ENCODE data around the gene SPATA20. TPM values are rescaled to one million over a fixed set of nuclear protein-coding genes. Genes with fewer than 3 reads are reported as not detected.

Gene SPATA20
- total RNA-seq, 2 experiments from 2014 or later: 3.9 to 6.2 TPM

DNA sequence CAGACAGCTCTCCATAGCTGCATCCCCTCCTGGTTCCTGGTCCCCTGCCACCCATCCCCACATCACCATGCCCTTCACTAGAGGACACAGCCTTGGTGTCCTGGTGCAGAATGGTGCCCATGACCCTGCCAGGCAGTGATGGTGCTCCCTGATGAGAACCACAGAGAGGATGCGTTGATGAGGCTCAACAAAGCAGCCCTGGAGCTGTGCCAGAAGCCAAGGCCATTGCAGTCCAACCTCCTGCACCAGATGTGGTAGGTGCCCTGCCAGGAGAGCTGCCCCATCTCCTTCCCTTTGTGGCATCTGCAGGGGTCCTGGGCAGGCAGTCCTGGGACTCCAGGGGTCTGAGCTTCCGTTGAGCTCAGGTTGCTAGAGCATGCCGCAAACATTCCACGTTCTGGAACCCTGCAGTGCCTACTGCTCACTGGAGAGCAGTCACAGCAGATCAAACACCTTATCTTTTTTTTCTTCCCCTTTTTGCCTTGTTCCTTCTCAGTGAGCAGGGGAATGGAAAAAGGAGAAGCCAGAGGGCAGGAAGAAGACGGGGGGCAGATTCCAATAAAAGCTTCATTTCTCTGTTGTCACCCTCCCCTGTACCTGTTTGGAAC lies 19.7 kb upstream of the SPATA20 start:
- POLR2A ChIA-PET: no interaction called here
- no peak overlapping the region for H3K4me3 Mint-ChIP-seq
- CTCF ChIA-PET: interaction anchor here (1.1 to 2.3 kb wide), 4 partner anchors 9 to 44 kb away, joined by 3 to 6 read pairs (median 4); no protein-coding TSS in a partner anchor
- DNase-seq: no peak
- H3K4me1 Mint-ChIP-seq: no peaks in the 10 kb centered on the region
- H3K9me3 Mint-ChIP-seq: no peaks in the 10 kb centered on the region
- no peaks in the 10 kb centered on the region for H3K36me3 Mint-ChIP-seq (ENCODE audit: low read depth)
- no peak overlapping the region for H3K27ac Mint-ChIP-seq
- H3K27me3 Mint-ChIP-seq: peaks cover 25% of the 10 kb centered on the region

DNA sequence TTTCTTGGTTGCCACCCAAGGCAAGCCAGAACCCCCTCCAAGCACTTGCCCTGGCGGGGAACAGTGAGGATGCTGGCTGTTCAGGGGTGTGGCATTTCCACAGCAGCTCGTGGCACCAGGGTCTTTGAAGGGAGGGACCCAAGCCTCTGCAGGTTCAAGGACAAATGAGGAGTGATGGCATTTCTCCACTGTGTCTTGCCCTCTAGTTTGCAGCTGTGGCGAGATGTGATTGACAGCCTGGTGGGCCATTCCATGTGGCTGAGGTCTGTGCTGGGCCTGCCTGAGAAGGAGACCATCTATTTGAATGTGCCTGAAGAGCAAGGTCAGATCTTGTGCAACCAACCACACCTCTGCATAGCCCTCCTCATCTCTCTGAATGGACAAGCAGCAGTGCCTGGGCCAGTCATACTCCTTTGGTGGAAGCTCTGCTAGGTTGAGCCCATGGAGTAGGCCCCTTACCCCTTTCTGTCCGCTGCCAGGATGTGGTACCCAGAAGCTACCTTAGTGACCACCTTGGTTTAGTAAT lies 19.0 kb upstream of the SPATA20 start:
- no peaks in the 10 kb centered on the region for H3K9me3 Mint-ChIP-seq
- H3K27ac Mint-ChIP-seq: no peak overlapping the region
- CTCF ChIA-PET: interaction anchor here (1.0 to 2.3 kb wide), 4 partner anchors 10 to 24 kb away, joined by 4 to 6 read pairs (median 4); no protein-coding TSS in a partner anchor
- H3K4me1 Mint-ChIP-seq: no peaks in the 10 kb centered on the region
- H3K4me3 Mint-ChIP-seq: no peak overlapping the region
- POLR2A ChIA-PET: no interaction called here
- H3K27me3 Mint-ChIP-seq: peaks cover 29% of the 10 kb centered on the region
- H3K36me3 Mint-ChIP-seq (ENCODE audit: low read depth): no peaks in the 10 kb centered on the region
- no peak for DNase-seq

DNA sequence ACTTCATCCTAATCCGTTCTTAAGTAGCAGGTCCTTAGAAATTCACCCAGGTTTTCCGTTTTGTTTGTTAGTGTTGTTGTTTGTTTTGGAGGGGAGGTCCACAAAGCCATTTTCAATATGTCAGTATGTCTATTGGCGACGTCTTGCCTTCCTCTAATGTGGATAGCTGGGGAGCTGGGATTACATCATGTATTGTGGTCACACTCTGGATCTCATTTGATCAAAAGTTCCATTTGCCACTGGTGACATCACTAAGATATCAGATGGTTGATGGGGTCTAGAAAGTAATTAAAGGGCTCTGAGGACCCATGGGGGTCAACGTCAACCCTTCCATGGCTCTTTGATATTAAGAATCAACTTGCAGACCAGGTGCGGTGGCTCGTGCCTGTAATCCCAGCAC lies 17.1 kb upstream of the SPATA20 start:
- CTCF ChIA-PET: interaction anchor here (1.3 kb wide), 1 partner anchor 11 kb away, joined by 3 read pairs; no protein-coding TSS in a partner anchor
- H3K27me3 Mint-ChIP-seq: peaks cover 47% of the 10 kb centered on the region
- POLR2A ChIA-PET: no interaction called here

DNA sequence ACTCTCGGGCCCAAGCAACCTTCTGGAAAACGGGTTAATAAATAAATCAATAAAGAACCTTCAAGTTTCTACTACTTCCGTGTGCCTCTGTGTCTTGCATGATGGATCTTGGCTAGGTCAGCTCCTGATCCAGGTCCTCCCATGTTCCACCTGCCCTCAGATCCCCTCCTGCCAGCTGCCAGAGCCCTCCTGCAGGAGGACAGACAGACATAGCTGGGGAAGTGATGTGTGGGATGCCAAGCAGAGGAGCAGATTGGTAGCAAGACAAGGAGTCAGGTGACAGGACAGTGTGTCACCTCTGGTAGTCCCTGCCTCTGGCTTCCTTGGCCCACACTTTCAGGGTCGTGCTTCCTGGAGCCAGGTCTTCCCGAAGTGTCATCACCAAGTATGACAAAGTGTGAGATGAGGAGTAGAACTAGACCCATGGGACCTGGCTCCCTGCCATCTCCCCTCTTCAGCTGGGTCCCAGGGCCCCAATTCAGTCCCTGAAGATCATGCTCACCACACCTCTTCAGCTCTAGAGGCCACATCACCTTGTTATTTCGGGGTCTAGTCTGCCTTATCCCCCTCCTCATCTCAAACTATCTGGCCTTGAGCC lies 15.4 kb upstream of the SPATA20 start:
- CTCF ChIA-PET: interaction anchor here (0.6 to 3.8 kb wide), 5 partner anchors 10 to 819 kb away, joined by 3 to 18 read pairs (median 4); no protein-coding TSS in a partner anchor
- no peaks in the 10 kb centered on the region for H3K9me3 Mint-ChIP-seq
- peaks cover 54% of the 10 kb centered on the region for H3K27me3 Mint-ChIP-seq
- H3K27ac Mint-ChIP-seq: no peak overlapping the region
- peaks cover 4% of the 10 kb centered on the region for H3K4me1 Mint-ChIP-seq
- POLR2A ChIA-PET: interaction anchor here (0.6 kb wide), 1 partner anchor 135 kb away, joined by 4 read pairs; no protein-coding TSS in a partner anchor
- DNase-seq: no peak
- no peak overlapping the region for H3K4me3 Mint-ChIP-seq
- H3K36me3 Mint-ChIP-seq (ENCODE audit: low read depth): no peaks in the 10 kb centered on the region

More for the DNA sequence above, 17.1 kb upstream of the SPATA20 start:
- Mint-ChIP-seq H3K27ac (no peak overlapping the region), H3K9me3 (no peaks in the 10 kb centered on the region), H3K4me1 (peaks cover 4% of the 10 kb centered on the region), H3K4me3 (no peak overlapping the region), H3K36me3 (ENCODE audit: low read depth) (no peaks in the 10 kb centered on the region)
- no peak for DNase-seq

DNA sequence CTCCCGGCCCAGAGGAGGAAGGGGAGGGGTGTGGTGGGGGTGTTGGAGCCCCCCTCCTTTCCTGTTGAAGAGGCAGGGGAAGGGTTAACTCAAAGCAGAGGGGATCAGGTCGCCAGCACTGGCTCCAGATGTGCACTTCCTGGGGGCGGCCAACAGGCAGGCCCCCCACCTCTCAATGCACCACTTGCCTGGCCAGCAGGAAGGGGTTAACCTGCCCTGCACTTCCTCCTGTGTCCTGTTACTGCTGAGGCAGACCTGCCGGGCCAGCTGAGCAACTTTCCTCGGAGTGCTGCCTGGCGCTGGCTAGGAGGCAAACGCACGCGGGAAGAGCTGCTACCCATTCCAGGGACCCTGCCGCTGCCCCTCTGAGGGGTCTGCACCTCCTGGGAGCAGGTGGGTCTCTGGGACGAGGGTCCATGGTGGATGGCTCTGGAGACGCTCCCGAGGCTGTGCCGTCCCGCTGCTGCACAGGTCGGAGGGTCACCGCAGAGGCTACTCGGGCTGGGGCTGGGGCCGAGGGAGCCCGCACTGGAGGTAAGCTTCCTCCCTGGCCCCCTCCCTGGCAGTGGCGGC lies 14.4 kb upstream of the SPATA20 start, which contains the start of gene EPN3:
EPN3 (plus strand) TSS at position 284 of the 573 bp plus-strand sequence. CDS start 3,822 bp downstream, outside the sequence.
- CTCF ChIA-PET: interaction anchor here (0.7 to 3.8 kb wide), 4 partner anchors 8 to 23 kb away, joined by 3 to 18 read pairs (median 4); no protein-coding TSS in a partner anchor
- Mint-ChIP-seq H3K27ac (no peak within 1 kb of the TSS), H3K4me1 (peaks cover 4% of the 10 kb centered on the region), H3K27me3 (peaks cover 54% of the 10 kb centered on the region), H3K4me3 (no peak within 1 kb of the TSS), H3K36me3 (ENCODE audit: low read depth) (no peaks in the 10 kb centered on the region), H3K9me3 (no peaks in the 10 kb centered on the region)
- POLR2A ChIA-PET: no interaction called here
- no peak for DNase-seq

DNA sequence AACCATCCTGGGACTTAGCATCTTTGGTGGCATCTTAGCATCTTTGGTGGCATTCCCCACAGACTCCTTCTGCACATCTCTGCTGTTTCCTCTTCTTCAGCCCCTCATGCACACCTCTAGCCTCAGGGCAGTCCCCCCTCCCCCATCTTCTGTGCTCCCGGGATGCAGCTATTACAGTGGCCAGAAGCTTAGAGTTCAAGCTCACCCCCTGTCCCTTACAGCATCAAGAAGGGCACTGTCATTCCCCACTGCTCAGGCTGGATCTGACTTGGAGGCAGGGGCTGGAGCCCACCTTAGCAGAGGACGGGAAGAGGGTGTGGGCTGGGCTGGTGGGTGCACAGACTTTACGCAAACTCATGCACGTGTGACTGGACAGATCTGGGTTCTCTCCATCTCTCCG lies 13.8 kb upstream of the SPATA20 start:
- Mint-ChIP-seq H3K27ac (no peak overlapping the region), H3K36me3 (ENCODE audit: low read depth) (no peaks in the 10 kb centered on the region), H3K4me3 (no peak overlapping the region), H3K4me1 (peaks cover 4% of the 10 kb centered on the region), H3K9me3 (no peaks in the 10 kb centered on the region), H3K27me3 (peaks cover 54% of the 10 kb centered on the region)
- ChIA-PET POLR2A (no interaction called here), CTCF (interaction anchor here (0.5 to 3.8 kb wide), 4 partner anchors 9 to 90 kb away, joined by 3 to 18 read pairs (median 4); no protein-coding TSS in a partner anchor)
- no peak for DNase-seq

DNA sequence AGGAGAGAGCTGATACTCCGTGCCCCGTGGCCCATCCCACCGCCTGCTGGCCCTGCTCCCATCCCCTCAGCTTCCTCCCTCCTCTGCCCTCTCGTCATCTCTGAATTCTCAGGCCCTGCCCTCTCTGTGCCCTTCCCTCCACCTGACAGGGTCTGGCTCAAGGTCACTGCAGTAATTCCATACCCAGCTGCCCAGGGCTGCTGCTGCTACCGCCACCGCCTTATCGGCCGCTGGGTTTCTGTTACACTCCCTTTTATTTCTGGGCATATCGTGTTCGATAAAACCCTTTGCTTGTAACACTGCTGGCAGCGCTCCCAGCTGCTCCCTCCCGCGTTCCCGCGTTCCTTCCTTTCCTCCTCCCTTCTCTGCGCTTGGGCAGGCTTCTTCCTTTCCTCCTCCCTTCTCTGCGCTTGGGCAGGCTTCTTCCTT lies 13.2 kb upstream of the SPATA20 start:
- Mint-ChIP-seq H3K27me3 (peaks cover 50% of the 10 kb centered on the region), H3K36me3 (ENCODE audit: low read depth) (no peaks in the 10 kb centered on the region), H3K27ac (no peak overlapping the region), H3K9me3 (no peaks in the 10 kb centered on the region), H3K4me3 (no peak overlapping the region), H3K4me1 (peaks cover 4% of the 10 kb centered on the region)
- DNase-seq: no peak
- CTCF ChIA-PET: interaction anchor here (0.5 to 3.8 kb wide), 5 partner anchors 8 to 502 kb away, joined by 3 to 18 read pairs (median 4); no protein-coding TSS in a partner anchor
- POLR2A ChIA-PET: no interaction called here

DNA sequence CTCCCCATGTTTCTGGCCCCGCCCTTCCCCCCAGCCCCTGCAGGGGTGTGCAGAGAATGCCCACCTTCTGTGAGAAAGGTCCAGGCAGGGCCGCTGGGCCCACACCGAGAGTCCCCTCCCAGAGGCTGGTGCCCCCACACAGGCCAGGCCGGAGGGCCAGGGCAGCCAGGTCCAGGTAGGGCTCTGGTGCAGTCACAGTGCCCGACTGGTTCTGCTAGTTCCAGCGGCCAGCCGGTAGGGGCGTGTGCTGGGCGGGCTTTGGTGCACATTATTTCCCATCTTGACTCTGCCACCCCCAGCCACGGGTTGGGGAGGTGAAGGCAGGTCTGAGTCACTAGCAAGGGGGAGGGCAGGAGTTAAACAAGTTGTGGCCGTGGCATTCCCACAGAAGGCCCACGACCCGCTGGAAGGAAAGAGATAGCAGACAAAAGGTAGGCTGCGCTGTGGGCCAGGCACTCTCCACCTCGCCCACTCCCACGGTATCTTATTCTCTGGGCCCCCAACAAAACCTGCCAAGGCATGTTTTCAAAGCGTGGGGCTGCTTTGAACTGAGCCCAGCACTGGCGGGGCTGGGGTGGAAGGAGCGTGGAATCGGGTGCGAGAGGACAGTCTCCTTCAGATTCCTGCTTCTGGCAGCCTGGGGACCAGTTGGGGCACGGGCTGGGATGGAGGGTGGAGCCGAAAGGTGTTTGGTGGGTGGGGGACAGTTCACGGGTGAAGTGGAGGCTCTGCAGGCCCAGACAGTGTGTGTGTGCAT lies 12.6 kb upstream of the SPATA20 start:
- no peak overlapping the region for H3K27ac Mint-ChIP-seq
- CTCF ChIA-PET: interaction anchor here (0.5 to 3.8 kb wide), 4 partner anchors 8 to 559 kb away, joined by 3 to 18 read pairs (median 4); no protein-coding TSS in a partner anchor
- H3K4me3 Mint-ChIP-seq: no peak overlapping the region
- H3K4me1 Mint-ChIP-seq: peaks cover 4% of the 10 kb centered on the region
- peaks cover 50% of the 10 kb centered on the region for H3K27me3 Mint-ChIP-seq
- H3K9me3 Mint-ChIP-seq: no peaks in the 10 kb centered on the region
- POLR2A ChIA-PET: no interaction called here
- no peaks in the 10 kb centered on the region for H3K36me3 Mint-ChIP-seq (ENCODE audit: low read depth)
- no peak for DNase-seq

DNA sequence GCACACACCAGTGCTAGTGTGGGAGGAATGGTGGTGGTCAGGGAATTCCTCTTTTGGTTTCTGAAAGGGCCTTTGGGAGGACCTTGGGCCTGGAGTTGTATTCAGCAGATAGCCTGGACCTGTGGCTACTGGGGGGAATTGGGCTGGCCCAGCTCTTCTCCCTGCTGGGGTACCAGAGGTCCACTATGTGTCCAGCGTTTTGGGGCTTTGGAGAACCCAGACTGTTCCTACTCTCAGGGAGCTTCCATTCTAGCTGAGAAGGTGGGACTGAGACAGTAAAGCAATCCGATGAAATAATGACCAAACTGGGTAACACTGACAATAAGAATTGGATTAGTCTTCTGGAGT lies 12.0 kb upstream of the SPATA20 start:
- H3K27me3 Mint-ChIP-seq: peaks cover 46% of the 10 kb centered on the region
- H3K9me3 Mint-ChIP-seq: no peaks in the 10 kb centered on the region
- no peaks in the 10 kb centered on the region for H3K36me3 Mint-ChIP-seq (ENCODE audit: low read depth)
- H3K4me3 Mint-ChIP-seq: no peak overlapping the region
- POLR2A ChIA-PET: no interaction called here
- CTCF ChIA-PET: interaction anchor here (0.5 kb wide), 1 partner anchor 558 kb away, joined by 4 read pairs; no protein-coding TSS in a partner anchor
- no peak for DNase-seq
- H3K4me1 Mint-ChIP-seq: peaks cover 4% of the 10 kb centered on the region
- no peak overlapping the region for H3K27ac Mint-ChIP-seq

DNA sequence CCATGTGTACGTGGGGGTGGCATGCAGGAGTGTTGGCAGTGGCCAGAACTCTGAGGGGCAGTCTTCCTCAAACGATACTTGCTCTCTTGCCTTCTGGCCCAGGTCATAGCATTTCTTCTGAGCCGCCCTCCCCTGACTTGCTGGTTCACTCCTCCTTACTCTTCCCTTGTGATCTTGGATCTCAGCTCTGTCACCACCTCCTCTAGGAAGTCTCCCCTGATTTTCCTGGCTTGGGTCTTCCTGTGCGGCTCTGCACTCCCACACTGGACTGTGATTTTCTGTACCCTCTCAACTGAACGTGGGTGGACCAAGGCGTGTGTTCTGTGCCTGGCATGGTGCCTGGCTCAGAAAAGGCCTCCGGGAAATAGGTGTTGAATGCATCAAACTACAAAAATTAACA lies 11.6 kb upstream of the SPATA20 start:
- POLR2A ChIA-PET: no interaction called here
- CTCF ChIA-PET: interaction anchor here (1.0 kb wide), 1 partner anchor 90 kb away, joined by 3 read pairs; no protein-coding TSS in a partner anchor
- Mint-ChIP-seq H3K27ac (no peak overlapping the region), H3K27me3 (peaks cover 45% of the 10 kb centered on the region), H3K4me1 (peaks cover 4% of the 10 kb centered on the region), H3K36me3 (ENCODE audit: low read depth) (no peaks in the 10 kb centered on the region), H3K9me3 (no peaks in the 10 kb centered on the region), H3K4me3 (no peak overlapping the region)
- DNase-seq: no peak

DNA sequence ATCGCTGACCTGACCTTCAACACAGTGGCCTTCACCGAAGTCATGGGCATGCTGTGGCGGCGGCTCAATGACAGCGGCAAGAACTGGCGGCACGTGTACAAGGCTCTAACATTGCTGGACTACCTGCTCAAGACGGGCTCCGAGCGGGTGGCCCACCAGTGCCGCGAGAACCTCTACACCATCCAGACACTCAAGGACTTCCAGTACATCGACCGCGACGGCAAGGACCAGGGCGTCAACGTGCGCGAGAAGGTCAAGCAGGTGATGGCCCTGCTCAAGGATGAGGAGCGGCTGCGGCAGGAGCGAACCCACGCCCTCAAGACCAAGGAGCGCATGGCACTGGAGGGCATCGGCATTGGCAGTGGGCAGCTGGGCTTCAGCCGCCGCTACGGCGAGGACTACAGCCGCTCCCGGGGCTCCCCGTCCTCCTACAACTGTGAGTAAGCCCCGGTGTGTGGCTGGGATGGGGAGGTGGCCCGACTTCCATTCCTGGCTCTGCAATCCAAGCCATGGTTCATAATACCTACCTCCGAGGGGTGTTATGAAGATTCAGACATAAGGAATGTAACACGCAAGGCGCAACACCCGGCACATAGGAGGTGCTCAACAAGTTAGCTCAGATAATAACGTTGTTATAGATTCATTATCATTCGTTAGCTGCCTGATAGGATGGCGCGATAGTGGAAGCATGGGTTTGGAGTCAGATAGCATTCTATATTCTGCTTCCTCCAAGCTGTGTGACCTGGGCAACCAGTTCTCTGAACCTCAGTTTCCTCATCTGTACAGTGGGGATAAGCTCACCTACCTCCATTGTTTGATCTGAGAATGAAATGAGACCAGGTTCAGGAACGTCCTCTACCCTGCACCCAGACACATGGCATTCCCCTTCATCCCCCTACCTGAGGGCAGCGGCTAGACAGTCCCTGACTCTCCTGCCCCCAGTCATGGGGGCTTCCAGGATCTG lies 10.0 kb upstream of the SPATA20 start:
- Mint-ChIP-seq H3K36me3 (ENCODE audit: low read depth) (no peaks in the 10 kb centered on the region), H3K9me3 (no peaks in the 10 kb centered on the region), H3K4me3 (no peak overlapping the region), H3K27ac (no peak overlapping the region), H3K27me3 (peaks cover 32% of the 10 kb centered on the region), H3K4me1 (peaks cover 8% of the 10 kb centered on the region)
- no peak for DNase-seq
- CTCF ChIA-PET: interaction anchor here (0.6 to 1.0 kb wide), 2 partner anchors 89 to 576 kb away, joined by 3 to 4 read pairs; no protein-coding TSS in a partner anchor
- POLR2A ChIA-PET: no interaction called here

Measured in activated CD4-positive, alpha-beta T cell treated with anti-CD3 and anti-CD28 coated beads, Interleukin-2, amount 10 ng/mL, durations not matched to agents 7 days and 5 days (primary cell).